Measurements from ENCODE around the gene WDR38.
A peak's percentile ranks its signal among the peaks of the same experiment; 100 is the strongest.

Gene WDR38

DNA sequence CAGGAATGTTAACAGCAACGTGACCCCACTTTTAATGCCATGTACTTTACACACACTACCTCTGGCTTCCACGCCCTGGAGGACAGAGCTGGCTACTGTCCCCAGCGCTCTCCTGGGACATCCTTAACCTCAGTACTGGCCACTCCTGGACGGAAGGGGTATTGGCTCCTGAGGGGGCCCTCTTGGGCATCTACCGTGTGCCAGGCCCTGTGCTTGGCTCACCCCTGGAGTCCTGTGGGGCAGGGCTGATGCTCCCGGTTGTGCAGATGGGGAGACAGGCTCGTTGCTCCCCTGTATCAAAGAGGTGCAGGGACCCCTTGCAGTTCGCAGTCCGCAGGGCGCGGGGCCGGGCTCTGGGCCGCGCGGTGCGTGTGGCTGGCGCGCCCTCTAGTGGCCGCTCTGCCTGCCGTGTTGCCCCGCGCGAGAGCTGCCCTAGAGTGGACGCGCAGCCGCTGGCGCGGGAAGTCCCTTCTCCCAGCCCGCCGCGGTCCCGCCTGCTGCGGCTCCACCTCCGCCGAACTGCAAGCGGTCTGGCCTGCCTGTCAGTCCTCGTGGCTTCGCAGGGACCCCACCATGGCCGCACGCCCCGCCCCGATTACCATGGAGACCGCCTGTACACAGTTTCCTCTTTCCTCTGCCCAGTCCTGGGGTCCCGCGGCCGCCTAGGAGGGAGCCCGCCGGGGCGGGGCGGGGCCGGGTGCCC is at the start of gene WDR38:
Gene WDR38 (plus strand): TSS at position 632 of the 703 bp plus-strand sequence. CDS start 72 bp downstream, outside the sequence.
- no peak for DNase-seq (ENCODE audit: low read depth)

DNA sequence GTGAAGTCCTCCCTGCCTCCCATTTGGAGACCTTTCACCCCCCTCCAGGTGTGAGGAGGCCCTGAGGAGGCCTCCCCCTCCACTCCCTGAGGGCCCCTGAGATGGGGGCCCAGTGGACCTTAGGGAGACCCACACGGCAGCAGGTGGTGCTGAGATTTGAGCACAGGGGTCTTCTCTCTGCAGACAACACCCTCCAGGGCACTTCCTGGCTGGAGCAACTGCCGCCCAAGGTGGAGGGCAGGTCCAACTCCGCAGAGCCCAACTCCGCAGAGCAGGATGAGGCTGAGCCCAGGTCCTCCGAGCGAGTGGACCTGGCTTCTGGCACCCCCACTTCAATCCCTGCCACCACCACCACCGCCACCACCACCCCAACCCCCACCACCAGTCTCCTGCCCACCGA is 49.3 kb upstream of the WDR38 start:
- no peak overlapping the region for H3K4me3 ChIP-seq (ENCODE audit: low read depth, low read length)
- DNase-seq (ENCODE audit: low read depth): no peak

More for the DNA sequence above, at the start of gene WDR38:
- H3K4me3 ChIP-seq (ENCODE audit: low read depth, low read length): peak within 1 kb of the TSS; percentile 51

DNA sequence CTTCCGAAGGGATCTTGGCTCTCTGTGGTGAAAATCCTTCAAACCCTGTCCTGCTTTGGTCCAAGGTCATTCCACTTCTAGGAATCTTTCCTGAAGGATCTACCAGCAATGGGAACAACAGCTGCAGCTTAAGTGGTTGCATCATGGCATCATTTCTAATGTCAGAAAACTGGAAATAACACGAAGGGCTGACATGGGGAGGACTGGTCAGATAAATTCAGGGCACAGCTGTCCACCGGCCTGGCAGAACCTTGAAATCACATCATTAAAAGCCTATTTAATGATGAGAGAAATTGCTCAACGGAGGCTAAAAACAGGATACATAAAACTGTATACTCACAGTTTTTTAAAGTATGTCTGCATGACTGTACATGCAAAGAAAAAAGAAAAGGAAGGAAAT is 48.1 kb upstream of the WDR38 start:
- no peak overlapping the region for H3K4me3 ChIP-seq (ENCODE audit: low read depth, low read length)
- DNase-seq (ENCODE audit: low read depth): peak; percentile 54

- H3K4me3 ChIP-seq (ENCODE audit: low read depth, low read length): no peak overlapping the region
- no peak for DNase-seq (ENCODE audit: low read depth)
Observed at GRCh38 chr9:124808246-124808956, 44.9 kb upstream of the WDR38 start.

DNA sequence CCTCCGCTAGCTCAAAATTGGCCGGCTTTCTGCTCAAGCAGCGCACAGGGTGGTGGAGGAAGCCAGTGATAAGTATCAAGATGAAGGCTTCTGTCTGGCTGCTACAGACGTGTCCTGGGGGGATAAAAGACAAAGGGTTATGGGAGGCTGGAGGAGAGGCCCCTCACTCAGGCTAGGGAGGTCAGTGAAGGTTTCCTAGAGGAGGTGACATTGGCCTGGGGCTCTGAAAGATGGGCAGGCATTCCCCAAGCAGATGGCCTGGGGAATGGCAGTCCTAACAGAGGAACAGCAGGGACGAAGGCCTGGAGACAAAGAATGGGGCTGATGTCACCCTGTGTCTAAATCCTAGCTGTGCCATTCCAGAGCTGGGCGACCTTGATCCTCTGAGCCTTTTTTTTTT is 44.0 kb upstream of the WDR38 start:
- no peak overlapping the region for H3K4me3 ChIP-seq (ENCODE audit: low read depth, low read length)
- DNase-seq (ENCODE audit: low read depth): no peak

GRCh38 chr9:124809741-124810500 is 43.3 kb upstream of the WDR38 start:
- DNase-seq (ENCODE audit: low read depth): no peak
- H3K4me3 ChIP-seq (ENCODE audit: low read depth, low read length): no peak overlapping the region

GRCh38 chr9:124810663-124811355 is 42.5 kb upstream of the WDR38 start:
- DNase-seq (ENCODE audit: low read depth): peak; percentile 77
- no peak overlapping the region for H3K4me3 ChIP-seq (ENCODE audit: low read depth, low read length)

DNA sequence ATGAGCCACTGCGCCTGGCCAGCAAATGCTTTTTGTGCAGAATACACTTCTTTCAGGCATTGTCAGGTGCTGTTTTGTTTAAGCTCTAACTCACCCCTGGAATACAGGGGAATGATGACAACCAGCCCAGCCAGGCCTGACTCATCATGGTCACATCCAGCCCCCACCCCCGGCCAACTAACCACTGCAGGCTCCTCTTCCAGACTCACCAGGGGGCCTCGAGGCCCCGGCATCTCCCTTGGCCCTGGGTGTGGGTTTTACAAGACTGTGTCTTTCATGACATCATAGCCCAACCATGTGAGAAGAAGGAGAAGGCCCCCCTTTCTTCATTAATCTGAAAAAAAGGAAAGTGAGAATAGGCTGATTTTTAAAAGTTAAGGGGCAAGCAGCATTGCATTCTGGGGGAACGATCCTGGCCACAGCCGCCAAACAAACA is 40.8 kb upstream of the WDR38 start:
- peak; percentile 98 for DNase-seq (ENCODE audit: low read depth)

GRCh38 chr9:124813041-124813440 is 40.2 kb upstream of the WDR38 start:
- H3K4me3 ChIP-seq (ENCODE audit: low read depth, low read length): no peak overlapping the region
- DNase-seq (ENCODE audit: low read depth): no peak

More for the DNA sequence above, 40.8 kb upstream of the WDR38 start:
- H3K4me3 ChIP-seq (ENCODE audit: low read depth, low read length): no peak overlapping the region

DNA sequence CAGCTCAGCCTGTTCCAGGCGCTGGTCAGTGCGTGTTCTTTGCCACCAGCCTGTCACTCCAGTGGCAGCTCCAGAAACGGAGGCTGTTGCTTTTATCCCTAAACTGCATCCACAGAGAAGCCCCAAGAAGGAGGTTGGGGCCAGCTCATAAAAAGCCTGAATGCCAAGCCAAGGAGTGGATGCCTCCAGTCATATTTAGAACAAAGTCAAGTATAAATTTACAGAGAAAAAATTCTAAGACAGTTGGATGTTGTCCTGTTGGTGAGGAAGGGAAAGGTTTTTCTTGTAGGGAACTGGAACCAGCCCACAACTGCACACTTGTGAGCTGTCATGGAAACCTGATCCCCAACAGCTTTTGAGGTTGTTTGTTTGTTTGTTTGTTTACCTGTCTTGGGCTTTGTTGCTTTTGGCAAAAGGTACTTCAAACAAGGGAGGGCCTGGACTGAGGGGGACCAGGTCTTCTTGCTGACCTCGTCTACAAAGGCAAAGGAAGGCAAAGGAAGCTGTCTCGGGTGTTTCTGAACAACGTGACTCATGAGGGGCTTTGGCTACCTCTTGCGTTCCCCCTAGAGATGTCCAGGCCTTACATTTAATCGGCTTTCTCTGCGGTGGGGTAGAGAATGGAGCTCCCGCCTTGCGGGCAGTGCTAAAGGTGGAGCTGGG is 39.6 kb upstream of the WDR38 start:
- DNase-seq (ENCODE audit: low read depth): no peak
- no peak overlapping the region for H3K4me3 ChIP-seq (ENCODE audit: low read depth, low read length)

GRCh38 chr9:124814164-124814535 is 39.1 kb upstream of the WDR38 start:
- DNase-seq (ENCODE audit: low read depth): no peak
- no peak overlapping the region for H3K4me3 ChIP-seq (ENCODE audit: low read depth, low read length)

DNA sequence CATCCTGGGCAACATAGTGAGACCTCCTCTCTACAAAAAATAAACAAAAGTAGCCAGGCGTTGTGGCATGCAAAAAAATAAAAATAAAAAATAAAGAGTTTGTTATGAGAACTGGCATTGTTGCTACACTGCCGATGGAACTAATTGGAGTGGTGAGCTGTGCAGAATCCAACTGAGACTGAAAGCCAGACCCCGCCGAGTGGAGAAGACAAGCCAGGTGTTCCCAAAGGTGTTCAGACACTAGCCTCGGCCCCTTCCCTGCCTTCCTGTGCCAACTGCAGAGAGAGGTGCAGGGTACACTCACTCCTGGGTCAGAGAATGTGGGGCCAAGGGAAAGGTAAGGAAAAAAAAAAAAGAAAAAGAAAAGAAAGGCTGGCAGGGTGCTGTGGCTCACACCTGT is 37.7 kb upstream of the WDR38 start:
- no peak for DNase-seq (ENCODE audit: low read depth)
- H3K4me3 ChIP-seq (ENCODE audit: low read depth, low read length): no peak overlapping the region

GRCh38 chr9:124818431-124819281 is 34.6 kb upstream of the WDR38 start:
- DNase-seq (ENCODE audit: low read depth): no peak
- H3K4me3 ChIP-seq (ENCODE audit: low read depth, low read length): no peak overlapping the region

DNA sequence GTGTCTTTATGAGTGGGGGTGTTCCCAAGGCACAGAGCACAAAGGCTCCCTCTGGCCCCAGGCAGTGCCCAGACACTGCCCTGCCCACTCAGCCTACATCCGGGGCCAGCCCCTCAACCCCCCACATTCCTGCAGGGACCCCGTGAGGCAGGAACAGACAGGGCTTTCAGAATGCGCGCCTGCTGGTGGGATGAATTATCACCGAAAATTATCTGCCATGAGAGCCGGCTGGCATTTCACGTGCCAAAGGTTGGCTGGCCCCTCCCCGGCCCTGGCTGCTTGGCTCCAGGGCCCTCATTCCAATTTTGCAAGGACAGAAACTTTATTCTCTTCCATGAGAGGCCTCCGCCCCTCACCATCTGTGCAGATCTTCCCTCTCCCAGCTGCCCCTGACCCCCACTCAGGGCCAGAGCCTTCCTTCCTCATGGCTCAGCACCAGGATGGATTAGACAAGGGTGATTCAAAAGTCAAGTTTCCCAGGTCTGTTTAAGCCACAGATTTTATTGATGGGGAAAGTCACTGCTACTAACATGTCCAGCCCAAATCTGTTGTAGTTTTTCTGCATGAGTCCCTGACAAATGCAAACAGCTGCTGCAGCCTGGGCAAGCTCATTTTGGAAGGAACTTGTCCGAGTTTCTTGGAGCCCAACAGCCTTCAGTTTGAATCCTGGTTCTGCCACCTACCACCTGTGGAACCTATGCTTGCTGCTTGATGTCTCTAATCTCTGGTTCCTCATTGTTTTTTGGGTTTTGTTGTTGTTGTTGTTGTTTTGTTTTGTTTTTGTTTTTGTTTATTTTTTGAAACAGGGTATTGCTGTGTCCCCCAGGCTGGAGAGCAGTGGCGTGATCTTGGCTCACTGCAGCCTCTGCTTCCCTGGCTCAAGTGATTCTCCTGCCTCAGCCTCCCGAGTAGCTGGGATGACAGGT is 32.3 kb upstream of the WDR38 start:
- no peak for DNase-seq (ENCODE audit: low read depth)
- no peak overlapping the region for H3K4me3 ChIP-seq (ENCODE audit: low read depth, low read length)

DNA sequence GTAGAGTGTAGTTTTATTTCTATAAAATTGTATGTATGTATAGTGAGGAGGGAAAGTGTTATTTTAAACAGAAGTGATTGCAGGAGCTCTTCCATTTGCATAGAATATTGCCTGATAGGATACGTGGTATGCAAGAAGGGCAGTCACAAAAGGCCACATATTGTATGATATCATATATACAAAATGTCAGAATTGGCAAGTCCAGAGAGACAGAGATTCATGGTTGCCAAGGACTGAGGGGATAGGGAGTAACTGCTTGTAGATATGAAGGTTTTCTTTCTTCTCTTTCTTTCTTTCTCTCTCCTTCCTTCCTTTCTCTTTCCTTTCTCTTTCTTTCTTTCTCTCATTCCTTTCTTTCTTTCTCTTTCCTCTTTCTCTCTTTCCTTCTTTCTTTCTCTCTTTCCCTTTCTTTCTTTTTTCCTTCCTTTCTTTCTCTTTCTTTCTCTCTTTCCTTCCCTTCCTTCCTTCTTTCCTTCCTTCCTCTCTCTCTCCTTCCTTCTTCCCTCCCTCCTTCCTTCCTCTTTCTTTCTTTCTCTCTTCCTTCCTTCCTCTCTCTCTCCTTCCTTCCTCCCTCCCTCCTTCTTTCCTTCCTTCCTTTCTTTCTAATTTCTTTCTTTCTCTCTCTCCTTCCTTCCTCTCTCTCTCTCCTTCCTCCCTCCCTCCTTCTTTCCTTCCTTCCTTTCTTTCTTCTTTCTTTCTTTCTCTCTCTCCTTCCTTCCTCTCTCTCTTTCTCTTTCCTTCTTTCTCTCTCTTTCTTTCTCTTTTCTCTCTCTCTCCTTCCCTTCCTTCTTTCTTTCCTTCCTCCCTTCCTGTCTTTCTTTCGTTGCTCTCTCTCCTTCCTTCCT is 24.5 kb upstream of the WDR38 start:
- no peak overlapping the region for H3K4me3 ChIP-seq (ENCODE audit: low read depth, low read length)
- DNase-seq (ENCODE audit: low read depth): no peak

DNA sequence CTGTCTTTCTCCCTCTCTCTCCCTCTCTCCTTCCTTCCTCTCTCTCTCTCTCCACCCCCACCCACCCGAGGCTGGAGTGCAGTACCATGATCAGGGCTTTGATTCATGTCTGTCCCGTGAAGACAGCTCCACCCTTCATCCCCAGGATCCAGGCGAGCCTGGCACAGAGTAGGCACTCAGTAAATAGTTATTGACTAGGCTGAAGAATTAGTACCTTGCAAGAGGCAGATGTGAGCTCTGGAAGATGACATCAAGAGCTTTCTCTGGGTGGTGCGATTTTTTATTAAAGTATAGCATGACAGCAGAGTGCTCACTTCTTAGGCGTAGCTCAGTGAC is 24.0 kb upstream of the WDR38 start:
- DNase-seq (ENCODE audit: low read depth): no peak

GRCh38 chr9:124830593-124830992 is 22.7 kb upstream of the WDR38 start:
- no peak overlapping the region for H3K4me3 ChIP-seq (ENCODE audit: low read depth, low read length)
- no peak for DNase-seq (ENCODE audit: low read depth)

More for the DNA sequence above, 24.0 kb upstream of the WDR38 start:
- H3K4me3 ChIP-seq (ENCODE audit: low read depth, low read length): no peak overlapping the region

All from skeletal muscle cell (primary cell).